Superior temporal gyrus (tissue), 1 donor: ENCODE measurements around the gene CAPN10.

Experiments
- DNase-seq: peaks from one replicate; pipeline ENCODE4 v3.0.0-alpha.2; 2016; ENCODE audit errors: extremely low spot score

Gene CAPN10

DNA sequence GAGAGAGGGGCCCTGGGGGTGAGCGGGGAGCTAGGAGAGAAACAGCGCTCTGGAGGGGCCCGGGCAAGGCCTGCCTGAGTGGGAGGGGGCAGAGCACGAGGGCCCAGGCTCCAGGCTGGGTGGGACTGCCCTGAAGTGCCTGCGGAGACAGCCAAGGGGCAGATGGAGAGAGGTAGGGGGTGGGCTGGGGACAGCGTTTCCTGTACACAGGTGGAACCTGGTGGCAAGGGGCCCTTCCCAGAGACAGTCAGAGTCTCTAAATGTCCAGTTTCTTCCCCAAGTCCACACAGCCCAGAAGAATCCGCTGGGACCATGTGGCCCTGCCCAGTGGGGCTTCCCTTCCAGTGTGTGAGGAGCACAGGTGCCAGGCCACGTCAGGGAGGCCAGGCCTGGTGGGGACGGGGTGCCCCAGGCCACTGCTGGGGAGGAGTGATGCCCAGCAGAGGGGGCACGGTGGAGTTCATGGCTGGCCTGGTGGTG, 37.0 kb downstream of the CAPN10 start:
- DNase-seq: no peak

DNA sequence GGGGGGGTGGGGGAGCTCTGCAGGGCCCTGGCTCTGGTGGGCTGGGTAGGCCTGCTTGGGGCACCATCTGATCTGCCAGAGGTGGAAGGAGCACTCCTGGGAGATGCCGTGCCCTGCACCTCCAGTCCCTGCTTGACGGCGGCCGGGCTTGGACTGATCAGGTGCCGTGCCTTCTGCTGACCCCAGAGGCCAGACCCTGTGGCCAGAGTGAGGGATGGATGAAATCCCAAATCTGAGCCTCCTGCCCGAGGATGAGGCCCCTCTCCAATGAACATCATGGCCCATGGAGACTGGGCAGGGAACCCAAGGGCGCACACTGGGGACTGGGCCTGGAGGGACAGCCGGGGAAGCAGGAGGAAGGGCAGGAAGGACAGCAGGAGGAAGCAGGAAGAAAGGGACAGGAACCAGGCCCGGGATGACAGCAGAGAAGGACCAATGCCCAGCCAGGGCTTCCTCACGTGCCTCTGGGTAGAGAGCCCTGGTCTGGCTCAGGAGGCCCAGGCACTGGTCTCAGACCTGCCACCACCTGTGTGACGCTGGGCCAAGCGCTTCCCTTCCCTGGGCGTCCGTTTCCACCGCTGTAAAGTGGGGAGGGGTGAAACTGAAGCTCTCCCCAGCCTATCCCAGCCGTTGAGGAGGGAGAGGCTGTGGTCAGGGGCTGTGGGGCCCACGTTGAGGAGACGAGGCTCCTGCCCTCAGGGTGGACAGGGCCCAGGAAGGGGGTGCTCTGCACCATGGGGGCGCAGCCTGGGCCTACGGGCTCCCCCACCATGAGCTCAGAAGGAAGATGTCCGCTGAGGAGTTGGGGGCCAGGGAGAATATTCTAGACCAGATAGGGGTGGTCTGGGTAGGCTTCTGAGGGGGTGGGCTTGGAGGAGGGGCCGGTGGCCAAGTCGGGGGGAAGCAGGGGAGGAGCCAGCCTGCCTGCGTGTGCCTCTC, 37.7 kb downstream of the CAPN10 start:
- no peak for DNase-seq

DNA sequence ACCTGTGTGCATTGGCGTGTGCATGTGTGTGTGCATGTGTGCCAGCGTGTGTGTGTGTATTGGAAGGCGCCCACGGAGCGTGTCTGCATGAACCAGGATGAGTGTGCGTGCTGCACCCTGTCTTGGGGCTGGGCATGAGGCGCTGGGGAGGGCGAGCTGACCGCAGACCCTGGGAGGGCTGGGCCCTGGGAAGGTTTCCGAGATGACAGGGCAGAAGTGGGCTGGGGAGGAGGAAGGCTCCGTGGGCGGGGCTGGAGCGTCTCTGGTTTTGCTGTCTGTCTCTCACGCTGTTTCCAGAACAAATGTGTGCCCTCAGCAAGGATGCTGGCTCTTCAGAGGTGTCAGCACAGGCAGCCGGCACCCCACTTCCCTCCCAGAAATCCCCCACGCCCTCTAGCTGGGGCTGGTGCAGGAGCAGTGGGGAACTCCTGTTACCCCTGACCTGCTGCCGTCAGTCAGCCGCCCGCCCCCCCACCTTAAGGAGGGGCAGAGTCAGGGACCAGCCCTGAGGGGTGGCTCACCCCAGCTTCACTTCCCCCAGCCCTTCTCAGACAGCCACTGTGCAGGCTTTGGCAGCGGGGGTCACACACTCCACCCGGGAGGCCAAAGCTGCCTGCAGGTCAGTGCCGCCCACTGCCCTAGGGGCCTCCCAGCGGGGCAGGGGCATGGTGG, 38.6 kb downstream of the CAPN10 start, which contains the start of gene GPR35:
Gene GPR35, plus strand, starts transcription at position 531 of the 672 bp plus-strand sequence. CDS start 4,473 bp downstream, outside the sequence.
- DNase-seq: no peak

DNA sequence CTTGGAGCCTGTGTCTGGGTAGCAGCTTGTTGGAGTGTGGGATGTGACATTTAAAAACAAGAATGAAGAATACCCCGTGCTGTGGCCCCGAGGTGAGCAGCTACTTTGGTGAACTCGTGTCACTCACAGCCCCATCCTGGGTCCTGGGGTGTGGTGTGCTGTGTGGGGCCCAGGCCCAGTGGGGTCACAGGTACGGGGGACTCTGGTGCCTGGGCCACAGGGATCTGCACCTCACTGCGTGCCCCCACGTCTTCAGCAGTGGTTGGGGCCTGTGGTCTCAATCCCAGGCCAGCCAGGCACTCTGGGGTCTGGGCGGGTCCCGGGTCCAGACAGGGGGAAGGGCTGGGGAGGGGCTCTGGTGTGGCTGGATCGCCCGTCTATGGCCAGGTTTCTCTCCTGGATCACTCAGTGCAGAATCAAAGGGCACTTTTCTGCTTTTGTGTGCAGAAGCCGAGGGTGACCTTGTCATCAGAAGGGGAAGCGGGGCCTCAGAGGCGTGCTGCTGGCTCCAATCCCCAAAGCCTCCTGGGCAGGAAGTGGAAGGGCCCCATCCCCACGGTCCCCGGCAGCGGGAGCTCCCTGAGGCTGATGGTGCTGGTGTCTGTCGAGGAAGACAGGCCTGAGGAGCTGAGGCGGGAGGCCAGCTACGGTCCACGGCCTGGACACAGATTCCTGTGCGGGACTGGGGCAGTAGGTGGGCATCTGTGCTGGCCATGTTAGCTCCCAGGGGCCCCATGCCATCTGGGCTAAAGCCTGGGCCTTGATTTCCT, 40.2 kb downstream of the CAPN10 start:
- no peak for DNase-seq

DNA sequence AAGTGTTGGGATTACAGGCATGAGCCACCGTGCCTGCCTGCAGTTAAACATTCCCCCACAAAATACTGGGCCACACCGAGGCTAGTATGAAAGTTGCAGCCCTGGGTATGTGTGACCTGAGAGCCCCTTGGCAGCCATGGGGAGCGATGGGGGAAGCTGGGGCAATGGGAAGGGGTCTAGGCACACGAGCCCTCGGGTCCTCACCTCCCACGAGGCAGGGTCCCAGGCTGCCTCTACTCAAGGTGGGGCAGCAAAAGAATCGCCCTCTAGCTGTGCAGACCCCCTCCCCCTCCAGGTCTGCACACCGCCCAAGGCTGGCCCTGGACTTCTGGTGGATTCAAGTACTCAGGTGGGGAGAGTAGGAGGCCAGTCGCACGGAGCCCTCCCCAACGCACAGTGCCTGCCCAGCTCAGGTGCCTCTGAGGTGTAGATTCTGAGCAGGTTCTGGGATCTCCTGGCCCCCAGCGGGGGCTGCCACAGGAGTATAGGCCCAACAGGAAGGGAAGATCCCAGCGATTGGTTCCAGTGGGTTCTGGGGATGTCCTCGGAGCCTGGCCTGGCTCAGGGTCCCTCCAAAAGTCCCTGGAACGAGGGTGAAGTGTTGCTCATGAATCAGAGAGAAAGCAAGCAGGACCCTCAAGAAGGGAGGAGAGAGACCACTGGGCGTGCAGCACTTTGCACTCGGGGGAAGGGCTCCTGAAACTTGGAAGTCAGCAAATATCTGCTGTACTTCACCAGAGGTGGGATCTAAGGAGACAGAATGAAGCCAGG, 41.4 kb downstream of the CAPN10 start:
- no peak for DNase-seq

DNA sequence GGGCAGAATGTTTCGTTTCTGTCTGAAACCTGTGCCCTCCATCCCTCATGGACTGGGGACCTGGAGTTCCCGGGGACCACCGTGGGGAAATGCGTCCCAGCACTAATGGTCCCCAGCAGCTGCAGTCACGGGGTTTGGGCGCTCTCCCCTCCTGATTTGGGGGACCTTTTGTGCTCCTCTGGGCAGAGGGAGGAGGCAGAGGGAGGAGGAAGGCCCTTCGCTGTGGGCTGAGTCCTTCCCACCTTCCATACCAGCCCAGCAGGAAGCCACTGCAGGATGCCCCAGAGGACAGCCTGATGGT, 41.9 kb downstream of the CAPN10 start:
- DNase-seq: no peak

DNA sequence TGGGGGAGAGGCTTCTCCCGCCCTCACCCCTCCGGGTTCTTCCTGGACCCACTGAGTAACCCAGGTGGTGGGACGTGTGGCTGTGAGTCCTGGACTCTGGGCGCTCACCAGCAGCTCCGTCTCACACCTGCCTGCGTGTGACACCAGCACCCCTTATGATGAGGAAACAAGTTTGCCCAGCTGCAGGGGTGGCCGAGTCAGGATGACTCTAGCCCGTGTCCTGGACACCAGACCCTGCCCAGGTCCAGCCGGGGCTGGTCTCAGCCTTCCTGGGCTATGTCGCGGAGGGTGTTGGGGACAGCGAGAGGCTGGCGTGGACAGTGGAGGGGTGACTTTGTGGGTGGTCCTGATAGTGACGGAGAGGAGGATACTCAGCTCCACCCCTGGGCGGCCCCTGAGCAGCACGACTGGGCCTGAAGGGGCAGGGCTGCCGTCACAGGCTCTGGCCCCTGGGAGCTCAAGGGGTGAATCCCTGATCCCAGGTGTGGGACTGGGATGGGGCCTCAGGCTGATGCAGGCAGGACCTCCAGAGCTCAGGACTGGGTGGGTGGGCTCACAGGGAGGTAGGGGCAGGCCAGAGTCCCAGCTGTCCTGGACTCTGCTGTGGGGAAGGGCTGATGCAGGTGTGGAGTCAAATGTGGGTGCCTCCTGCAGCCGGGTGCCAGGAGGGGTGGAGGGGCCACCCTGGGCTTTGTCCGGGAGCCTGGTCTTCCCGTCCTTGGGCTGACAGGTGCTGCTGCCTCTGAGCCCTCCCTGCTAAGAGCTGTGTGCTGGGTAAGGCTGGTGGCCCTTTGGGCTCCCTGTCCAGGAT, 42.5 kb downstream of the CAPN10 start:
- no peak for DNase-seq

DNA sequence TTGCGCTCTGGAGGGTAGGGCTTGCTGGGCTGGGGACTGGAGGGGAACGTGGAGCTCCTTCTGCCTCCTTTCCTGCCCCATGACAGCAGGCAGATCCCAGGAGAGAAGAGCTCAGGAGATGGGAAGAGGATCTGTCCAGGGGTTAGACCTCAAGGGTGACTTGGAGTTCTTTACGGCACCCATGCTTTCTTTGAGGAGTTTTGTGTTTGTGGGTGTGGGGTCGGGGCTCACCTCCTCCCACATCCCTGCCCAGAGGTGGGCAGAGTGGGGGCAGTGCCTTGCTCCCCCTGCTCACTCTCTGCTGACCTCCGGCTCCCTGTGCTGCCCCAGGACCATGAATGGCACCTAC, 43.1 kb downstream of the CAPN10 start:
- DNase-seq: no peak

DNA sequence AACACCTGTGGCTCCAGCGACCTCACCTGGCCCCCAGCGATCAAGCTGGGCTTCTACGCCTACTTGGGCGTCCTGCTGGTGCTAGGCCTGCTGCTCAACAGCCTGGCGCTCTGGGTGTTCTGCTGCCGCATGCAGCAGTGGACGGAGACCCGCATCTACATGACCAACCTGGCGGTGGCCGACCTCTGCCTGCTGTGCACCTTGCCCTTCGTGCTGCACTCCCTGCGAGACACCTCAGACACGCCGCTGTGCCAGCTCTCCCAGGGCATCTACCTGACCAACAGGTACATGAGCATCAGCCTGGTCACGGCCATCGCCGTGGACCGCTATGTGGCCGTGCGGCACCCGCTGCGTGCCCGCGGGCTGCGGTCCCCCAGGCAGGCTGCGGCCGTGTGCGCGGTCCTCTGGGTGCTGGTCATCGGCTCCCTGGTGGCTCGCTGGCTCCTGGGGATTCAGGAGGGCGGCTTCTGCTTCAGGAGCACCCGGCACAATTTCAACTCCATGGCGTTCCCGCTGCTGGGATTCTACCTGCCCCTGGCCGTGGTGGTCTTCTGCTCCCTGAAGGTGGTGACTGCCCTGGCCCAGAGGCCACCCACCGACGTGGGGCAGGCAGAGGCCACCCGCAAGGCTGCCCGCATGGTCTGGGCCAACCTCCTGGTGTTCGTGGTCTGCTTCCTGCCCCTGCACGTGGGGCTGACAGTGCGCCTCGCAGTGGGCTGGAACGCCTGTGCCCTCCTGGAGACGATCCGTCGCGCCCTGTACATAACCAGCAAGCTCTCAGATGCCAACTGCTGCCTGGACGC, 43.6 kb downstream of the CAPN10 start:
- no peak for DNase-seq

DNA sequence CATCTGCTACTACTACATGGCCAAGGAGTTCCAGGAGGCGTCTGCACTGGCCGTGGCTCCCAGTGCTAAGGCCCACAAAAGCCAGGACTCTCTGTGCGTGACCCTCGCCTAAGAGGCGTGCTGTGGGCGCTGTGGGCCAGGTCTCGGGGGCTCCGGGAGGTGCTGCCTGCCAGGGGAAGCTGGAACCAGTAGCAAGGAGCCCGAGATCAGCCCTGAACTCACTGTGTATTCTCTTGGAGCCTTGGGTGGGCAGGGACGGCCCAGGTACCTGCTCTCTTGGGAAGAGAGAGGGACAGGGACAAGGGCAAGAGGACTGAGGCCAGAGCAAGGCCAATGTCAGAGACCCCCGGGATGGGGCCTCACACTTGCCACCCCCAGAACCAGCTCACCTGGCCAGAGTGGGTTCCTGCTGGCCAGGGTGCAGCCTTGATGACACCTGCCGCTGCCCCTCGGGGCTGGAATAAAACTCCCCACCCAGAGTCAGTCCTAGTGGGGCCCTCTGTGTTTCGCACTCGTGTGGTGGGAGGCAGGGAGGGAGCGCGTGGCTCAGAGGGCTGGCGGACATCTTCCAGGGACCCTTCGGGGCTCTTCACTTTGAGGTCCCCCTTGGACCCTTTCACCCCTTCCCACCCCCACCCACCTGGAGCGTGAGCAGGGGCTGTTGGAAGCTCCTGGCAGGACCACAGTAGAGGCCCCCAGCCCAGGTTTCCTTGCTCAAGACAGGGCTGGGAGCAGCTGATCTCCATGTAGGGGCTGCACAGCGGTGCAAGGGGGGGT, 44.4 kb downstream of the CAPN10 start:
- no peak for DNase-seq

DNA sequence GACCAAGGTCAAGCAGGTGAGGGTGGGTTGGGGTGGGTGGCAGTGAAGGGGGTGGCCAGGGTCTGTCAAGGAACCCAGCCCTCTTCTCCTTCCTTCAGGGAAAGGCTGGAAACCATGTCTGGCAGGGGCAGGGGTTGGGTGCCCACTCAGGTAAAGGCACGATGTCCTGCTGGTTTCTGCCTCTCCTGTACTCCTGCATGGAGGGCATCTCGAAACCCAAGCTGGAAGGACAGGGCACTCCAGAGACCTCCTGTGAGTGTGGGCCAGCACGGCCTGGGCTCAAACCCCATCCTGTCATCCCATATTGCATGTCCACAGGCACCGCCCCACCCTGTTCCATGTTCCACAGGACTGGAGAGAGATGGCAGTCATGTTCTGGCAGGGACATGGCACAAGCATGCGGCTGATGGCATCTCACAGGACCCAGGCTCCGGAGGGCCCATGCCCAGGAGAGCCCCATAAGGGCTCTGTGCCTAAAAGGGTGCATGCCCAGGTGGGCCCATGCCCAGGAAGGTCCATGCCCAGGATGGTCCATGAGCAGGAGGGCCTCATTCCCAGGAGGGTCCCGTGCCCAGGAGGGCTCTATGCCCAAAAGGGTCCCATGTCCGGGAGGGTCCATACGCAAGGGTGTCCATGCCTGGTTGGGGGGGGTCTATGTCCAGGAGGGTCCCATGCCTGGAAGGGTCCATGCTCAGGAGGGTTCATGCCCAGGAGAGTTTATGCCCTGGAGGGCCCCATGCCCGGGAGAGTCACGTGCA, 45.2 kb downstream of the CAPN10 start:
- DNase-seq: no peak

DNA sequence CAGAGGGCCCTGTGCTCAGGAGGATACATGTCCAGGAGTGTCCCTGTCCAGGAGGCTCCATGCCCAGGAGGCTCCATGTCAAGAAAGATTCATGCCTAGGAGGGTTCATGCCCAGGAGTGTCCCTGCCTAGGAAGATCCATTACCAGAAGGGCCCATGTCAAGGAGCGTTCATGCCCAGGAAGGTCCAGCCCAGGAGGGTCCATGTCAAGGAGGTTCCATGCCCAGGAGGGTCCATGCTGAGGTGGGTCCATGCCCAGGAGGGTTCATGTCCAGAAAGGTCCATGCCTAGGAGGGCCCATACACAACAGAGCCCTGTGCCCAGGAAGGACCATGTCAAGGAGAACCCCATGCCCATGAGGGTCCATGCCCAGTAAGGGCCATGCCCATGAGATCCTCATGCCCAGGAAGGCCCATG, 45.8 kb downstream of the CAPN10 start:
- no peak for DNase-seq

DNA sequence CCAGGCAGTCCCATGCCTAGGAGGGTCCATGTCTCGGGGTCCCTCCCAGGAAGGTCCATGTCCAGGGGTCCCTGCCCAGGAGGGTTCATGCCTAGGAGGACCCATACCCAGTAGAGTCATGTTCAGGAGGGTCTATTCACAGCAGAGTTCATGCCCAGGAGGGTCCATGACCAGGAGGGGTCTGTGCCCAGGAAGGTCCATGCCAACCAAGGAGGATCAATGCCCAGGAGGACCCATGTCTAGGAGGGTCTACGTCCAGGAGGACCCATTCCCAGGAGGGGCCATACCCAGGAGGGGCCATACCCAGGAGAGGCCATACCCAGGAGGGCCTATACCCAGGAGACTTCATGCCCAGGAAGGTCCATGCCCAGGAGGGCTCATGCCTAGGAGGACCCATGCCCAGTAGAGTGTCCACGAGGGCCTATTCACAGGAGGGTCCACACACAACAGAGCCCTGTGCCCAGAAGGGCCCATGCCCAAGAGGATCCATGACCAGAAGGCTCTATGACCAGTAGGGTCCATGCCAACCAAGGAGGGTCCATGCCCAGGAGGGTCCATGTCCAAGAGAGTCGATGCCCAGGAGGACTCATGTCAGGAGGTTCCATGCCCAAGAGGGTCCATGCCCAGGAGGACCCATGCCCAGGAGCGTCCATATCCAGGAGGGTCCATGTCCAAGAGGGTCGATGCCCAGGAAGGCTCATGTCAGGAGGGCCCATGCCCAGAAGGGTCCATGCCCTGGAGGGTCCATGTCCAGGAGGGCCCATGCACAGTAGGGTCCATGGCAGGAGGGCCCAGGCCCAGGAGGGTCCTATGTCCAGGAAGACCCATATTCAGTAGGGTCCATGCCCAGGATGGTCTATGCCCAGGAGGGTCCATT, 48.8 kb downstream of the CAPN10 start:
- DNase-seq: no peak

DNA sequence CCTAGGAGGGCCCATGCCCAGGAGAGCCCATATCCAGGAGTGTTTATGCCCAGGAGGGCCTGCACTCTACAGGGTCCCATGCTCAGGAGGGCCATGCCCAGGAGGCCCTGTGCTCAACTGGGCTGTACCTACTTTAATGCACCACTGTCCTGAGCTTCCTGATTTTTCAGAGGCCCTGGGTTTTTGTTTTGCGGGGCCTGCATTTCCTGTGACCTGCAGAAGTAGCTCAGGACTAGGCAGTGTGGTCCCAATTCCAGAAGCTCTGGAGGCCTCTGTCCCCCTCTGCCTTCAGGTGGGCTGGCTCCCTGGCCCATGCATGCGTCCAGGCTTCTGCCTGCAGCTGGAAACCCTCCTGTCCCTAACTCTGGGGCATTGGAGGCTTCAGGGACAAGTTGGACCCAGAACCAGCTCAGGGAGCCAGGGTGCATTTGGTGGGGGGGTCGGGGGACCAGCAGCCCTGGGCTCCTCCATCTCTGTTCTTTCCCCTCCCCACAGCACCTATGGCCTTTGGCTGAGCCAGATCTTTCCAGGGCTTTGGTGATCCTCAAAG, 49.5 kb downstream of the CAPN10 start:
- no peak for DNase-seq

DNA sequence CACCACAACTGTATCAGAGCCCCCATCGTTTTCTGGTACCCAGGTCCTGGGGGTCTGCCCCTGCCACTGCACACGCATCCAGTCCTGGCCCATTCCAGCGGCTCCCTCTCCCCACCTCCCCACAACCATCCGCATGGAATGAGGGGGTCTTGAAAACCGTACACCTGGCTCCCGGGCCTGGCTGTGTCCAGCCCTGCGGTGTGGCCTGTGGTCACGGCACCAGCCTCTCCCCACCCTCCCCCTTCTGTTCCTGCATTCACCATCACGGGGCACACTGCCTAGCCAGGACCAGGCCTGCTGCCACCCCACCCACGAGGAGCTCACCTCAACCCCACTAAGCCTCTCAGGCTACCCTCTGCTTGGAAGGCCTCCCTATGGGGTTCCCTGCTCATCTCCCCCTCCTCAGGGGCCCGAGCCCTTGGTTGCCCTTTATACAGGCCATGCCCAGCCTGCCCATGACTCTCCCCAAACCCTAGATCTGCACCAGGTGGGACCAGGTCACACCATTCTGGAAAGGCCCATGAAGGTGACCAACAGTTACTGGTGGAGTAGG, 50.1 kb downstream of the CAPN10 start:
- no peak for DNase-seq

DNA sequence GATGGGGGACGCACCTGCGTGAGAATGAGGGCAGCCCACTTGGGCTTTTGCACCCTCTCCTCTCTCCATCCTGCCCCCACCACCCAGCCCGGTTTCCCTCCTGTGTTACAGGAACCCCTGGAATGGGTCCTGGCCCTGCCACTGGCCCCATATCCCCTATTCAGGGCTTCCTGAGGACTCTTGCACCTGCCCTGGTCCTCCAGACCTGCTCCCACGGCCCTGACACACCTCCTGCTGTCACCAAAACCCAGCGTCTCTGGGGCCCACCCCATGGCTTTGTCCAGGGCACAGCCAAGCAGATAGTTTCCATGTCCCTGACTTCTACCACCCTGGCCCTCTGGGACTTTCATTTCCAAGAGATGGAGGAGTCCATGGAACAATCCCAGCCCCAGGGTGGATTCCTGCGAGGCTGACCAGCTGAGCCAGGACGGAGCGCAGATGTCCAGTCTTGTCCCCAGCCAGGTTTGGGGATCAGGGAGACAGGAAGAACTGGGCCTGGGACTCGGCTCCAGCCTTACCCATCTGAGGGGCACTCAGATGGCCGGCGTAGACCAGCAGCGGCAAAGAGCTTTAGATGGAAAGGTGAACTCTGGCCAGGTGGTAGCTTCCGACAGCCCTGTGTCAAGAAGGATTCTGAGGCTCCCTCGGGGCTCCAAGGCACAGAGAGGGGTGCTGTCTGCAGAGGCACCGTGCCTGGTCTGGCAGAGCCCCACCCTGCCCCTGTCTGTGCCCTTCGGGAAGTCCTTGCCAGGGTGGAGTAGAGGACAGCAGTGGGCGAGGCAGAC, 50.8 kb downstream of the CAPN10 start:
- no peak for DNase-seq
